HepG2 (cell line): ENCODE results near the gene LPIN3. TPM values are rescaled to one million over a fixed set of nuclear protein-coding genes. Genes with fewer than 3 reads are reported as not detected.

ENCODE experiments used
- ATAC-seq: fragments of 200-7000 bp; cut with Tn5 transposase; 3 replicates; pipeline ENCODE4 v1.9.1; 2020; ENCODE audit warnings: mild to moderate bottlenecking, moderate library complexity
- BruUV-seq: library from RNA; stranded (reverse); fragments of 400-500 nt; replicated peaks from 2 replicates; lab custom pipeline; 2021; lab: Mats Ljungman, UMichigan
- CTCF ChIA-PET: fragments of 300-600 bp; formaldehyde crosslinking; extraction: SDS; loops from one replicate; lab custom pipeline; 2021; ENCODE audit warnings: low total read pairs, inconsistent platforms, low intra/inter-chr PET ratio; lab: Yijun Ruan, JAX
- POLR2A ChIA-PET: fragments of 350-600 bp; sonication (Branson Sonifier 250); formaldehyde crosslinking; loops from one replicate; lab custom pipeline; 2020; ENCODE audit warnings: antibody characterized with exemption, inconsistent platforms; lab: Yijun Ruan, JAX
- DNase-seq: peaks from one replicate; pipeline ENCODE4 v3.0.0-alpha.2; 2015; ENCODE audit warnings: low spot score
- FAIRE-seq: peaks from 3 replicates; lab custom pipeline; 2011; peaks lifted over from hg19 to GRCh38; lab: Jason Lieb, UNC
- H2AFZ ChIP-seq: one replicate; pipeline ENCODE4 v1.6.1; 2011; ENCODE audit warnings: low read length, inconsistent platforms
- H3K27ac ChIP-seq: fragments of 300-600 bp; 3 replicates; pipeline ENCODE4 v1.8.0; 2011; ENCODE audit warnings: mixed run types, mild to moderate bottlenecking, mixed read lengths, low read length, inconsistent platforms; ENCODE audit not compliant: insufficient read depth; ENCODE audit errors: extremely low read length
- H3K27me3 ChIP-seq, 2 experiments: fragments of 200-600 bp in 1 of 2; 2 replicates in 1 of 2; 3 replicates in 1 of 2; pipeline versions ENCODE4 v1.6.0 to v1.8.0; 2011; ENCODE audit warnings: low read length in 2 of 2, mild to moderate bottlenecking in 2 of 2, moderate library complexity in 2 of 2, inconsistent platforms in 1 of 2; ENCODE audit not compliant: insufficient read depth in 2 of 2, control insufficient read depth in 1 of 2
- H3K36me3 ChIP-seq, 2 experiments: fragments of 200-600 bp in 1 of 2; replicated peaks in 1 of 2; 2 replicates in 1 of 2; 3 replicates in 1 of 2; pipeline versions ENCODE4 v1.5.1 to v1.8.0; 2011; ENCODE audit warnings: low read length in 2 of 2, inconsistent platforms in 1 of 2; ENCODE audit not compliant: insufficient read depth in 2 of 2, control insufficient read depth in 1 of 2
- H3K4me1 ChIP-seq: 2 replicates; pipeline ENCODE4 v1.5.1; 2012; ENCODE audit warnings: low read length, inconsistent platforms; ENCODE audit not compliant: insufficient read depth
- H3K4me2 ChIP-seq: 2 replicates; pipeline ENCODE4 v1.6.0; 2011; ENCODE audit warnings: low read depth, low read length, inconsistent platforms
- H3K4me3 ChIP-seq, 3 experiments: fragments of 200-600 bp in 1 of 3; sonication (generic), shearing (Covaris generic) in 1 of 3; replicated peaks in 1 of 3; 2 replicates each; pipeline ENCODE4 v1.5.1; 2011 to 2016; ENCODE audit warnings: low read length in 3 of 3, inconsistent platforms in 2 of 3, low read depth in 2 of 3, mild to moderate bottlenecking in 2 of 3, control low read depth in 1 of 3, mixed read lengths in 1 of 3; ENCODE audit not compliant: insufficient read depth in 1 of 3
- H3K79me2 ChIP-seq: one replicate; pipeline ENCODE4 v1.6.1; 2011; ENCODE audit warnings: low read length, inconsistent platforms; ENCODE audit not compliant: insufficient read depth
- H3K9ac ChIP-seq: 2 replicates; pipeline ENCODE4 v1.6.0; 2011; ENCODE audit warnings: mild to moderate bottlenecking, low read depth, low read length, inconsistent platforms; ENCODE audit not compliant: insufficient read depth
- H3K9me3 ChIP-seq: 2 replicates; pipeline ENCODE4 v1.5.1; 2012; ENCODE audit warnings: mild to moderate bottlenecking, low read length
- H4K20me1 ChIP-seq: 2 replicates; pipeline ENCODE4 v1.6.0; 2011; ENCODE audit warnings: inconsistent platforms, mild to moderate bottlenecking, low read length, moderate library complexity; ENCODE audit not compliant: insufficient read depth
- ARID4A ChIP-seq: sonication (generic); formaldehyde crosslinking; IDR thresholded peaks from 2 replicates; pipeline ENCODE4 v1.5.0; 2020; ENCODE audit warnings: mild to moderate bottlenecking, missing genetic modification reagents, borderline replicate concordance
- ATRX ChIP-seq: sonication (generic); formaldehyde crosslinking; IDR thresholded peaks from 2 replicates; pipeline ENCODE4 v1.4.0; 2020; ENCODE audit warnings: missing genetic modification reagents, borderline replicate concordance
- KDM1A ChIP-seq: IDR thresholded peaks from 2 replicates; pipeline ENCODE4 v1.6.1; 2016; ENCODE audit warnings: missing compliant biosample characterization
- SETDB1 ChIP-seq: sonication (generic); formaldehyde crosslinking; IDR thresholded peaks from 2 replicates; pipeline ENCODE4 v1.5.1; 2020; ENCODE audit warnings: missing genetic modification reagents, mild to moderate bottlenecking, borderline replicate concordance
- ZBED4 ChIP-seq: sonication (generic); formaldehyde crosslinking; IDR thresholded peaks from 2 replicates; pipeline ENCODE4 v1.4.0; 2020; ENCODE audit warnings: missing genetic modification reagents, borderline replicate concordance
- ZHX2 ChIP-seq, 2 experiments: sonication (generic) in 1 of 2; formaldehyde crosslinking in 1 of 2; IDR thresholded peaks; 2 replicates each; pipeline versions ENCODE4 v1.6.1 to v1.9.0; 2014 to 2022; ENCODE audit warnings: antibody characterized with exemption in 1 of 2, borderline replicate concordance in 1 of 2, inconsistent platforms in 1 of 2, low read depth in 1 of 2, missing genetic modification reagents in 1 of 2
- ZNF124 ChIP-seq: sonication (generic); formaldehyde crosslinking; IDR thresholded peaks from 2 replicates; pipeline ENCODE4 v1.4.0; 2020; ENCODE audit warnings: missing genetic modification reagents
- ZNF577 ChIP-seq: sonication (generic); formaldehyde crosslinking; IDR thresholded peaks from 2 replicates; pipeline ENCODE4 v1.4.0; 2020; ENCODE audit warnings: mild to moderate bottlenecking, low read depth, missing genetic modification reagents, borderline replicate concordance
- ZSCAN9 ChIP-seq: IDR thresholded peaks from 2 replicates; pipeline ENCODE4 v1.6.1; 2016; ENCODE audit warnings: borderline replicate concordance
- WGBS: methylation state at CpG from one replicate; pipeline ENCODE4 v1.1.6; 2017; ENCODE audit warnings: low lambda C conversion rate; 5-methylcytosine and 5-hydroxymethylcytosine counted together
- in situ Hi-C: cut with HindIII; loops from 2 replicates; pipeline ENCODE4 v1.10.0; 2017; ENCODE audit warnings: low pct_unique_long_range_greater_than_20kb; ENCODE audit not compliant: extremely low pct_ligation_motif_present
- intact Hi-C: fragments of 100-400 bp; cut with micrococcal nuclease; formaldehyde crosslinking; loops from one replicate; pipeline ENCODE4 v1.10.0; 2022; ENCODE audit not compliant: unreplicated experiment
- polyA plus RNA-seq, 8 experiments: library from polyadenylated mRNA; depleted of rRNA in 3 of 8; stranded (reverse) in 7 of 8; unstranded in 1 of 8; fragments of >200 nt; fragmentation: Illumina TruSeq in 4 of 8; extraction: Trizol in 4 of 8; gene quantifications; 2 replicates each; pipeline versions ENCODE4 v1.2.1 to v1.2.3, GENCODE V29; 2011 to 2016; ENCODE audit warnings: low read depth in 4 of 8, missing spikeins in 1 of 8, mixed read lengths in 1 of 8; ENCODE audit not compliant: insufficient read depth in 1 of 8
- total RNA-seq, 5 experiments: library from RNA; depleted of rRNA; stranded (reverse); fragments of >200 nt; fragmentation: Illumina TruSeq; extraction: Trizol; gene quantifications; 2 replicates each; pipeline ENCODE4 v1.2.3, GENCODE V29; 2016; ENCODE audit warnings: low read depth in 1 of 5

Gene LPIN3
- total and polyA plus RNA-seq, 2 of the 13 experiments (the other 11 are each of a cell fraction or from before 2014, with no cell fraction given) = 14.2 to 28.6 TPM

- no peaks in the 10 kb centered on the region for H3K9me3 ChIP-seq
- H3K36me3 ChIP-seq = no peaks in the 10 kb centered on the region
- POLR2A ChIA-PET = no interaction called here
- no peak overlapping the region for H3K4me2 ChIP-seq
- no peak for FAIRE-seq
- peaks cover 7 to 39% of the 10 kb centered on the region in 2 experiments for H3K27me3 ChIP-seq
- in situ Hi-C loops = loop anchor here (10.0 kb wide), 2 partner anchors 91 to 201 kb away; partner anchors contain the start of gene PLCG1
- no peak for ATAC-seq
- DNase-seq = no peak
- H4K20me1 ChIP-seq = no peaks in the 10 kb centered on the region; the same call in 1 of the 2 replicates
- peaks cover 12% of the 10 kb centered on the region for H3K4me1 ChIP-seq
- H3K27ac ChIP-seq = no peak overlapping the region
- 0% methylated on average over 1 of the region's 1 CpG for WGBS
- intact Hi-C loops = no loop called here
- no peaks in the 10 kb centered on the region for H3K79me2 ChIP-seq
- CTCF ChIA-PET = no interaction called here
- BruUV-seq = no TSS peak
- no peak overlapping the region for H3K4me3 ChIP-seq
- H3K9ac ChIP-seq = no peak overlapping the region
- no peak overlapping the region for H2AFZ ChIP-seq
- TF ChIP-seq ATRX (CRISPR knock-in tag) (no peak), ARID4A (no peak), SETDB1 (CRISPR knock-in tag) (no peak), ZNF124 (no peak), KDM1A (no peak), ZBED4 (CRISPR knock-in tag) (no peak), ZHX2 (IDR thresholded peaks at IDR 0.05; ENCODE audit: low read depth) (no peak), ZHX2 (CRISPR knock-in tag; IDR thresholded peaks at IDR 0.05; ENCODE audit: borderline replicate concordance) (no peak), ZSCAN9 (CRISPR knock-in tag) (no peak), ZNF577 (no peak)
Observed at GRCh38 chr20:41335591-41335990, 5.0 kb upstream of the LPIN3 start.
